ENCODE results near the gene CCDC33. TPM values are rescaled to one million over a fixed set of nuclear protein-coding genes. Genes with fewer than 3 reads are reported as not detected.

Gene CCDC33
- total RNA-seq, 4 donors from 2014 or later = not detected

GRCh38 chr15:74240002-74240568, 4.0 kb downstream of the CCDC33 start:
- intact Hi-C loops (cut with DNase I) = no loop called here
- 9% methylated on average over 5 of the region's 5 CpGs for WGBS
- H3K27me3 ChIP-seq = peaks cover 0 to 4% (median 0%) of the 10 kb centered on the region in 4 donors
- no peak for TF ChIP-seq POLR2A (IDR thresholded peaks at IDR 0.05; ENCODE audit: low read depth)
- peak; percentile 61 to 64 for TF ChIP-seq POLR2AphosphoS5 (IDR thresholded peaks at IDR 0.05)
- TF ChIP-seq CTCF (IDR thresholded peaks at IDR 0.05) = peak; percentile 26 to 65 (median 38)
- H3K4me3 ChIP-seq = no peak overlapping the region
- H3K9me3 ChIP-seq = no peaks in the 10 kb centered on the region
- H3K27ac ChIP-seq (replicated peaks in 1 of 4) = peak overlapping the region in 2 of 4 donors; percentile 26 to 47
- H3K36me3 ChIP-seq = no peaks in the 10 kb centered on the region
- H3K4me1 ChIP-seq = peaks cover 38 to 44% (median 40%) of the 10 kb centered on the region in 4 donors
- DNase-seq (ENCODE audit: extremely low spot score) = no peak

DNA sequence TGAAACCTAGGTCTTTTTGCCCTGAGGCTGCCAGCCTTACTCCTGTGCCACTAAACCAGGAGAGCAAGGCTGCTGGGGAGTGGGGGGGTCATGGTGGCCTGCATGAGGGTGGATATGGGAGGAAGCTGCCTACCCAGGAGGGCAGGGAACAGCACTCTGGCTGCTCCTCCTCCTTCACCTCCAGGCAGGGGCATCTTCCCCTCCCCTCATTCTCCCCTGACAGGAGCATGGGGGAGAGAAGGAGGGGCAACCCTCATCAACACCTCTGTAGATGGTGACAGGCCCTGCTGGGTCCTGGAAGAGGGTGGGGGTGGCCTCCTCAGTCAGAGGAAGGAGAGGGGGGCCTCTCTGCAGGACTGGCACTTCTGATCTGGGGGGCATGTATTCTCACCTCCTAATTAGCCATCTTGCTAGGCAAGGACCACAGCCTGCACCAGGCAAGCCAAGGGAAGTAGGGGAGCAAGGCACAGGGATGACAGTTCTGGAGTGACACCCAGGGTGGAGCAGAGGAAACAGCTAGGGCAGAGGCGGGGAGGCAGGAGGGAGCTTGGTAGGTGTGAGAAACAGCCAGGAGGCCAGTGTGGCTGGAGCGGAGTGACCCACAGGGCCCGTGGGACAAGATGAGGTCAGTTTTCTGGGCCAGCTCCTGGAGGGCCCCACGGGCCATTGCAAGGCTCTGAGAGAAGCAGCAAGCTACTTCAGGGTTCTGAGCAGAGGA, 4.9 kb downstream of the CCDC33 start:
- peaks cover 46 to 53% (median 49%) of the 10 kb centered on the region in 4 donors for H3K4me1 ChIP-seq
- H3K4me3 ChIP-seq = no peak overlapping the region
- intact Hi-C loops (cut with DNase I) = no loop called here
- no peaks in the 10 kb centered on the region for H3K36me3 ChIP-seq
- TF ChIP-seq EP300 (IDR thresholded peaks at IDR 0.05) (no peak), CTCF (IDR thresholded peaks at IDR 0.05) (no peak), POLR2A (IDR thresholded peaks at IDR 0.05; ENCODE audit: low read depth) (no peak), POLR2AphosphoS5 (IDR thresholded peaks at IDR 0.05) (no peak)
- 71% methylated on average over 4 of the region's 4 CpGs for WGBS
- DNase-seq (ENCODE audit: extremely low spot score) = no peak
- H3K27ac ChIP-seq (replicated peaks in 1 of 4) = no peak overlapping the region
- H3K9me3 ChIP-seq = no peaks in the 10 kb centered on the region
- H3K27me3 ChIP-seq = peaks cover 0 to 13% (median 5%) of the 10 kb centered on the region in 4 donors

- H3K4me1 ChIP-seq = peaks cover 46 to 53% (median 49%) of the 10 kb centered on the region in 4 donors
- TF ChIP-seq CTCF (IDR thresholded peaks at IDR 0.05) (no peak), EP300 (IDR thresholded peaks at IDR 0.05) (no peak), POLR2A (IDR thresholded peaks at IDR 0.05; ENCODE audit: low read depth) (no peak), POLR2AphosphoS5 (IDR thresholded peaks at IDR 0.05) (no peak)
- H3K9me3 ChIP-seq = no peaks in the 10 kb centered on the region
- 52% methylated on average over 11 of the region's 11 CpGs for WGBS
- H3K36me3 ChIP-seq = no peaks in the 10 kb centered on the region
- H3K27me3 ChIP-seq = peaks cover 0 to 19% (median 5%) of the 10 kb centered on the region in 4 donors
- DNase-seq (ENCODE audit: extremely low spot score) = no peak
- no peak overlapping the region for H3K27ac ChIP-seq (replicated peaks in 1 of 4)
- H3K4me3 ChIP-seq = no peak overlapping the region
- intact Hi-C loops (cut with DNase I) = no loop called here
Observed at GRCh38 chr15:74242441-74243185, 6.5 kb downstream of the CCDC33 start.

- H3K4me3 ChIP-seq = no peak overlapping the region
- H3K27ac ChIP-seq (replicated peaks in 1 of 4) = no peak overlapping the region
- peaks cover 46 to 53% (median 49%) of the 10 kb centered on the region in 4 donors for H3K4me1 ChIP-seq
- DNase-seq (ENCODE audit: extremely low spot score) = no peak
- intact Hi-C loops (cut with DNase I) = no loop called here
- WGBS = 86% methylated on average over 7 of the region's 7 CpGs
- peaks cover 0 to 19% (median 5%) of the 10 kb centered on the region in 4 donors for H3K27me3 ChIP-seq
- no peaks in the 10 kb centered on the region for H3K36me3 ChIP-seq
- no peaks in the 10 kb centered on the region for H3K9me3 ChIP-seq
- TF ChIP-seq POLR2A (IDR thresholded peaks at IDR 0.05; ENCODE audit: low read depth) = no peak
- TF ChIP-seq CTCF (IDR thresholded peaks at IDR 0.05) = no peak
- TF ChIP-seq EP300 (IDR thresholded peaks at IDR 0.05) = no peak
- no peak for TF ChIP-seq POLR2AphosphoS5 (IDR thresholded peaks at IDR 0.05)
Observed at GRCh38 chr15:74243431-74243830, 7.3 kb downstream of the CCDC33 start.
